ENCODE measurements around the gene CASP2. TPM values are rescaled to one million over a fixed set of nuclear protein-coding genes. Genes with fewer than 3 reads are reported as not detected.

CASP2 gene
- polyA plus RNA-seq, 2 of the 4 experiments (the other 2 are of a cell fraction): 17.7 to 26.0 TPM

DNA sequence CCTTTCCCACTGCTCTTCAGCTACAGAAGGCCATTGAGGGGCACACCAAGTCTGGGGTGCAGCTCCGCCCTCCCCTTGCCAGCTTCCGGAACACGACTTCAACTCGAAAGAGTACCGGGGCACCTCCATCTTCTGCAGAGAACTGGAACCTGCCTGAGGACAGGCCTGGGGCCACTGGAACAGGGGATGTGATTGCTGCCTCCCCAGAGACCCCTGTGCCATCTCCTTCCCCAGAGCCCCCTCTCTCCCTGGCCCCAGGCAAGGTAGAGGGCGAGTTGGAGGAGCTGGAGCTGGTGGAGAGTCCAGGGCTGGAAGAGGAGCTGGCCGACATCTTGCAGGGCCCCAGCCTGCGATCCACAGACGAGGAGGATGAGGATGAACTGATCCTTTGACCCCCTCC is 63.4 kb downstream of the CASP2 start:
- no peak for ATAC-seq
- Histone ChIP-seq H3K27ac (no peak overlapping the region), H3K4me2 (no peak overlapping the region), H3K4me1 (no peaks in the 10 kb centered on the region), H3K4me3 (no peak overlapping the region), H3K9me3 (no peaks in the 10 kb centered on the region)
- WGBS (ENCODE audit: missing lambda C conversion rate): 90% methylated on average over 8 of the region's 9 CpGs
- CTCF ChIA-PET: no interaction called here
- TF ChIP-seq CBX8 (IDR thresholded peaks at IDR 0.05): no peak
- no peak for TF ChIP-seq FOSB (CRISPR knock-in tag; IDR thresholded peaks at IDR 0.05)
- no peak for TF ChIP-seq JUN (IDR thresholded peaks at IDR 0.05)
- no peak for FAIRE-seq
- POLR2A ChIA-PET: no interaction called here
- DNase-seq (ENCODE audit: low read depth in 1 of 2, low spot score in 1 of 2): no peak

DNA sequence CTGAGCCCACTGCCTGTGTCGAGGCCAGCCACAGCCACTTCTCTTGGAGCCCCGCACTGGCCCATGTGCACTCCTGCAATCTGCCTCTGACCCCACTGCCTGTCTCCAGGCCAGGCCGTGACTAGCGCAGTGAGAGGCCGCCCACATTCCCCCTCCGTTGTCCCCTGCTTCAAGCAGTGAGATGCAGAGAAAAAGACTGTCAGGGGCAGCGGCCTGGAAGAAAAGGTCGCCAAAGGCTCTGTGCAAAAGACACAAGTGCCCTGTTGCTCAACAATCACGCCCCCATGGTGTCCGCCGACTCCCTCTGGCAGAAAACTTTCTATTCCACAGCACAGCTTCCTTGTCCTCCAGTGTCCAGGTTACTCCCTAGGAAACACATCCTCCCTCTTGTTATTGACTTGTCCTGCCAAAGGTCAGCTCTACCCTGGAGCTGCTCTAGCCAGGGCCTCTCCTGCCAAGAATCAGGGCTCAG is 64.4 kb downstream of the CASP2 start:
- DNase-seq (ENCODE audit: low read depth in 1 of 2, low spot score in 1 of 2) (no peak), ATAC-seq (no peak), FAIRE-seq (no peak)
- Histone ChIP-seq H3K9me3 (no peaks in the 10 kb centered on the region), H3K27ac (no peak overlapping the region), H3K4me1 (no peaks in the 10 kb centered on the region), H3K4me2 (no peak overlapping the region), H3K4me3 (no peak overlapping the region)
- CTCF ChIA-PET: interaction anchor here (0.5 kb wide), 1 partner anchor 113 kb away, joined by 3 read pairs; no protein-coding TSS in a partner anchor
- 75% methylated on average over 11 of the region's 11 CpGs for WGBS (ENCODE audit: missing lambda C conversion rate)
- POLR2A ChIA-PET: no interaction called here
- TF ChIP-seq BHLHE40 (IDR thresholded peaks at IDR 0.05; ENCODE audit: low read depth, low read length) (no peak), TFCP2L1 (CRISPR knock-in tag; IDR thresholded peaks at IDR 0.05) (no peak), POLR2AphosphoS2 (conservative IDR thresholded peaks at IDR 0.05; ENCODE audit: low read length) (no peak), RCOR1 (IDR thresholded peaks at IDR 0.05; ENCODE audit: low read depth, low read length) (no peak), ZNF302 (CRISPR knock-in tag; IDR thresholded peaks at IDR 0.05) (no peak)

DNA sequence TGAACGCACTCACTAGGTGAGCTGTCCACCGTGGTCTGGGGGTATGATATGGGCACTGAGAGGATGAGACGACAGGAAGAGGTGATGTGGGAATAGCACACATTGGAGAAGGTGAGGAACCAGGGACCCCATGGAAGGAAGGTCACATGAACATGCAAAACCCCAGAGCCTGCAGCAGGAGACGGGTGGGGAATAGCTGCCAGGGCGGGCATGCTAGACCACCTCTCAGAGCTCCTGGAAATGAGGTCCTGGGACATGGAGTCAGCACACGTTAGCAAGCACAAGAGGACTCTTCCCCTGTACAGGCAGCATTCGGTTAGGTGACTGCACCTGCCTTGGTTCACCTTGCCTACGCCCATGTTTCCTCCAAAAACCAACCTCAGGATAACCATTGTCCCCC is 66.2 kb downstream of the CASP2 start:
- ATAC-seq (no peak), DNase-seq (ENCODE audit: low read depth in 1 of 2, low spot score in 1 of 2) (no peak), FAIRE-seq (no peak)
- Histone ChIP-seq H3K9me3 (no peaks in the 10 kb centered on the region), H3K4me3 (no peak overlapping the region), H3K27ac (no peak overlapping the region), H3K4me2 (no peak overlapping the region), H3K4me1 (no peaks in the 10 kb centered on the region)
- CTCF ChIA-PET: interaction anchor here (0.6 to 2.1 kb wide), 3 partner anchors 14 to 114 kb away, joined by 3 to 7 read pairs (median 5); no protein-coding TSS in a partner anchor
- WGBS (ENCODE audit: missing lambda C conversion rate): 59% methylated on average over 8 of the region's 8 CpGs
- POLR2A ChIA-PET: no interaction called here
- no peak for TF ChIP-seq TP53 (CRISPR knock-in tag; IDR thresholded peaks at IDR 0.05)
- no peak for TF ChIP-seq ZC3H11A (IDR thresholded peaks at IDR 0.05)
- no peak for TF ChIP-seq HOXB5 (CRISPR knock-in tag; IDR thresholded peaks at IDR 0.05)

DNA sequence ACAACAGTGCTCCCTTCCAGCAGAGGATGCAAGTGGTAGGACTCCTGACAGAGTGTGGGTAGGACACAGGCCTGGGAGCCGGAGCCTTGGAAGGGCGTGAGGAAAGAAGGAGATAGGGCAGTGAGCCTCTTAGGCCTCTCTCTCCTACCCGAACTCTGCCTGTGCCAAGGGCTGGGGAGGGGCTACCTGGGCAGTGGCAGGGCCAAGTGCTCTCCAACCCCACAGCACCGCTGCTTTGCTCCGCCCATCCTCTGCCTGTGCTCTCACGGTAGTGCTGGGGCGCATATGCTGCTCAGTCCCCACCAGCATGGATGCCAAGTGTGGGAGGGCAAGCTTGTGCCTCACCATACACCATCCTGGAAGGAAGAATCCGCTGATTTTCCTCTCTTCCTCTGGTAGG is 66.8 kb downstream of the CASP2 start:
- Histone ChIP-seq H3K4me3 (no peak overlapping the region), H3K9me3 (no peaks in the 10 kb centered on the region), H3K4me2 (no peak overlapping the region), H3K27ac (no peak overlapping the region), H3K4me1 (no peaks in the 10 kb centered on the region)
- ATAC-seq (no peak; a peak in 1 of 6 replicates), DNase-seq (ENCODE audit: low read depth in 1 of 2, low spot score in 1 of 2) (no peak), FAIRE-seq (no peak)
- ChIA-PET CTCF (interaction anchor here (2.1 to 2.5 kb wide), 2 partner anchors 9 to 25 kb away, joined by 7 to 15 read pairs; no protein-coding TSS in a partner anchor), POLR2A (no interaction called here)
- WGBS (ENCODE audit: missing lambda C conversion rate): 80% methylated on average over 7 of the region's 8 CpGs
- TF ChIP-seq, protein P1, sequence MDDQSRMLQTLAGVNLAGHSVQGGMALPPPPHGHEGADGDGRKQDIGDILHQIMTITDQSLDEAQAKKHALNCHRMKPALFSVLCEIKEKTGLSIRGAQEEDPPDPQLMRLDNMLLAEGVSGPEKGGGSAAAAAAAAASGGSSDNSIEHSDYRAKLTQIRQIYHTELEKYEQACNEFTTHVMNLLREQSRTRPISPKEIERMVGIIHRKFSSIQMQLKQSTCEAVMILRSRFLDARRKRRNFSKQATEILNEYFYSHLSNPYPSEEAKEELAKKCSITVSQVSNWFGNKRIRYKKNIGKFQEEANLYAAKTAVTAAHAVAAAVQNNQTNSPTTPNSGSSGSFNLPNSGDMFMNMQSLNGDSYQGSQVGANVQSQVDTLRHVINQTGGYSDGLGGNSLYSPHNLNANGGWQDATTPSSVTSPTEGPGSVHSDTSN (IDR thresholded peaks at IDR 0.05): no peak
- TF ChIP-seq, protein P2, sequence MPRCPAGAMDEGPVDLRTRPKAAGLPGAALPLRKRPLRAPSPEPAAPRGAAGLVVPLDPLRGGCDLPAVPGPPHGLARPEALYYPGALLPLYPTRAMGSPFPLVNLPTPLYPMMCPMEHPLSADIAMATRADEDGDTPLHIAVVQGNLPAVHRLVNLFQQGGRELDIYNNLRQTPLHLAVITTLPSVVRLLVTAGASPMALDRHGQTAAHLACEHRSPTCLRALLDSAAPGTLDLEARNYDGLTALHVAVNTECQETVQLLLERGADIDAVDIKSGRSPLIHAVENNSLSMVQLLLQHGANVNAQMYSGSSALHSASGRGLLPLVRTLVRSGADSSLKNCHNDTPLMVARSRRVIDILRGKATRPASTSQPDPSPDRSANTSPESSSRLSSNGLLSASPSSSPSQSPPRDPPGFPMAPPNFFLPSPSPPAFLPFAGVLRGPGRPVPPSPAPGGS (IDR thresholded peaks at IDR 0.05): no peak
- TF ChIP-seq JUNB (IDR thresholded peaks at IDR 0.05) (no peak), CHD4 (IDR thresholded peaks at IDR 0.05; ENCODE audit: borderline replicate concordance) (no peak), KDM5A (IDR thresholded peaks at IDR 0.05) (no peak), ZFP36 (IDR thresholded peaks at IDR 0.05; ENCODE audit: borderline replicate concordance, partially characterized antibody) (no peak), FOSL2 (IDR thresholded peaks at IDR 0.05) (no peak), FOSL2 (CRISPR knock-in tag; IDR thresholded peaks at IDR 0.05) (no peak), HOXB5 (CRISPR knock-in tag; IDR thresholded peaks at IDR 0.05) (no peak), RAD21 (conservative IDR thresholded peaks at IDR 0.05 in 1 of 2, IDR thresholded peaks at IDR 0.05 in 1 of 2) (no peak), RFX5 (IDR thresholded peaks at IDR 0.05) (no peak), RCOR1 (IDR thresholded peaks at IDR 0.05; ENCODE audit: low read depth, low read length) (no peak), TFCP2L1 (CRISPR knock-in tag; IDR thresholded peaks at IDR 0.05) (no peak), ZC3H11A (IDR thresholded peaks at IDR 0.05) (no peak), HEYL (CRISPR knock-in tag; IDR thresholded peaks at IDR 0.05) (no peak), RNF2 (IDR thresholded peaks at IDR 0.05; ENCODE audit: borderline replicate concordance, low read depth) (no peak)
- TF ChIP-seq, protein P3, sequence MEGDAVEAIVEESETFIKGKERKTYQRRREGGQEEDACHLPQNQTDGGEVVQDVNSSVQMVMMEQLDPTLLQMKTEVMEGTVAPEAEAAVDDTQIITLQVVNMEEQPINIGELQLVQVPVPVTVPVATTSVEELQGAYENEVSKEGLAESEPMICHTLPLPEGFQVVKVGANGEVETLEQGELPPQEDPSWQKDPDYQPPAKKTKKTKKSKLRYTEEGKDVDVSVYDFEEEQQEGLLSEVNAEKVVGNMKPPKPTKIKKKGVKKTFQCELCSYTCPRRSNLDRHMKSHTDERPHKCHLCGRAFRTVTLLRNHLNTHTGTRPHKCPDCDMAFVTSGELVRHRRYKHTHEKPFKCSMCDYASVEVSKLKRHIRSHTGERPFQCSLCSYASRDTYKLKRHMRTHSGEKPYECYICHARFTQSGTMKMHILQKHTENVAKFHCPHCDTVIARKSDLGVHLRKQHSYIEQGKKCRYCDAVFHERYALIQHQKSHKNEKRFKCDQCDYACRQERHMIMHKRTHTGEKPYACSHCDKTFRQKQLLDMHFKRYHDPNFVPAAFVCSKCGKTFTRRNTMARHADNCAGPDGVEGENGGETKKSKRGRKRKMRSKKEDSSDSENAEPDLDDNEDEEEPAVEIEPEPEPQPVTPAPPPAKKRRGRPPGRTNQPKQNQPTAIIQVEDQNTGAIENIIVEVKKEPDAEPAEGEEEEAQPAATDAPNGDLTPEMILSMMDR (IDR thresholded peaks at IDR 0.05): no peak
- TF ChIP-seq, protein P4, sequence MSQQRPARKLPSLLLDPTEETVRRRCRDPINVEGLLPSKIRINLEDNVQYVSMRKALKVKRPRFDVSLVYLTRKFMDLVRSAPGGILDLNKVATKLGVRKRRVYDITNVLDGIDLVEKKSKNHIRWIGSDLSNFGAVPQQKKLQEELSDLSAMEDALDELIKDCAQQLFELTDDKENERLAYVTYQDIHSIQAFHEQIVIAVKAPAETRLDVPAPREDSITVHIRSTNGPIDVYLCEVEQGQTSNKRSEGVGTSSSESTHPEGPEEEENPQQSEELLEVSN (IDR thresholded peaks at IDR 0.05; ENCODE audit: borderline replicate concordance, low read depth): no peak

All from A549 (cell line).